Measurements from ENCODE around the gene MFAP5.

Gene MFAP5

GRCh38 chr12:8609061-8609570, 53.5 kb downstream of the MFAP5 start:
- Histone ChIP-seq H3K4me1 (ENCODE audit: control insufficient read depth in 1 of 2, insufficient read depth in 1 of 2, low read depth in 1 of 2, low read length in 1 of 2) (peaks cover 17 to 23% of the 10 kb centered on the region in 2 experiments), H3K9me3 (no peaks in the 10 kb centered on the region), H3K27me3 (no peaks in the 10 kb centered on the region), H3K27ac (peak overlapping the region; percentile 64), H3K4me3 (ENCODE audit: low read depth in 1 of 2, low read length in 1 of 2) (no peak overlapping the region), H3K36me3 (no peaks in the 10 kb centered on the region)
- TF ChIP-seq CTCF (IDR thresholded peaks at IDR 0.05) = peak; percentile 72

GRCh38 chr12:8606890-8607289, 55.7 kb downstream of the MFAP5 start:
- no peak for TF ChIP-seq CTCF (IDR thresholded peaks at IDR 0.05)
- H3K4me1 ChIP-seq (ENCODE audit: control insufficient read depth in 1 of 2, insufficient read depth in 1 of 2, low read depth in 1 of 2, low read length in 1 of 2) = peaks cover 32 to 37% of the 10 kb centered on the region in 2 experiments
- peak overlapping the region; percentile 38 for H3K27ac ChIP-seq
- H3K27me3 ChIP-seq = no peaks in the 10 kb centered on the region
- no peaks in the 10 kb centered on the region for H3K36me3 ChIP-seq
- no peaks in the 10 kb centered on the region for H3K9me3 ChIP-seq
- no peak overlapping the region for H3K4me3 ChIP-seq (ENCODE audit: low read depth in 1 of 2, low read length in 1 of 2)

DNA sequence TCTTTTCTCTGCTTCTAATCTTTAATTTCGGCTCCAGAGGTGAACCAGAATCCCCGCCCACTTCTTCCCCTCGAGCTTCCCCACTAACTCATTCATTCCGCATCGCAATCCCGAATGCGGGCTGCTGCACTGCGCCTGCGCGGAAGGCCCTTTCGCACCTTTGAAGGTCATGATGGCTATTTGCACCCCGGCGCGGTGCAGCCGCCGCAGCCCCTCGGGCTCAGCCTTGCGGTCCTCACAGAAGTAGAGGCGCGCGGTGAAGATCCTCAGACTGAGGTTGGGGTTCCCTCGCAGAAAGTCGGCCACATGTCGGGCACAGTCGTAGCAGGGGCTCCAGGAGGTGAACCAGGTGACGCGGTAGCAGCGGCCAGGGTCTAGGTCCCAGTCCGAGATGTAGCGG, 57.6 kb downstream of the MFAP5 start:
- H3K9me3 ChIP-seq = no peaks in the 10 kb centered on the region
- H3K27ac ChIP-seq = no peak overlapping the region
- no peak for TF ChIP-seq CTCF (IDR thresholded peaks at IDR 0.05)
- no peak overlapping the region for H3K4me3 ChIP-seq (ENCODE audit: low read depth in 1 of 2, low read length in 1 of 2)
- H3K36me3 ChIP-seq = no peaks in the 10 kb centered on the region
- no peaks in the 10 kb centered on the region for H3K27me3 ChIP-seq
- peaks cover 32 to 37% of the 10 kb centered on the region in 2 experiments for H3K4me1 ChIP-seq (ENCODE audit: control insufficient read depth in 1 of 2, insufficient read depth in 1 of 2, low read depth in 1 of 2, low read length in 1 of 2)

DNA sequence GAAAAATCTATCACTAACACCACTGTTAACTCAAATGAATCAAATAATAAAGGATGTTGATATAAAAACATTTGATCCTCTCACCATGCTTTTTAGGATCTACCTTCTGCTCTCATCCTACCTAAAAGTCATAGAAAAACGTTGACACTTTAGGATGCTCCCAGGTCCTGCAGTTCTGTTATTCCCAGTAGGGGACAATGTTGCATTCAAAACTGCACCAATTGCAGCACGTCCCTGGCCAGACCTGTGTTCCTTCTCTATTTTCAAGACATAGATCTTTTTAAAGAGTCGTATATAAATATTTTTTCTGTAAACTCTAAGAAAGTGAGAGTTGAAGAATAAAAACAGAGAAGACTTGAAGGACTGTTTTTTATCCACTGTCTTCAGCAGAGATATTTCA, 58.8 kb downstream of the MFAP5 start:
- Histone ChIP-seq H3K4me1 (ENCODE audit: control insufficient read depth in 1 of 2, insufficient read depth in 1 of 2, low read depth in 1 of 2, low read length in 1 of 2) (peaks cover 24 to 29% of the 10 kb centered on the region in 2 experiments), H3K36me3 (no peaks in the 10 kb centered on the region), H3K4me3 (ENCODE audit: low read depth in 1 of 2, low read length in 1 of 2) (no peak overlapping the region), H3K27ac (peak overlapping the region; percentile 45), H3K9me3 (no peaks in the 10 kb centered on the region), H3K27me3 (no peaks in the 10 kb centered on the region)
- no peak for TF ChIP-seq CTCF (IDR thresholded peaks at IDR 0.05)

- Histone ChIP-seq H3K36me3 (no peaks in the 10 kb centered on the region), H3K9me3 (no peaks in the 10 kb centered on the region), H3K4me1 (ENCODE audit: control insufficient read depth in 1 of 2, insufficient read depth in 1 of 2, low read depth in 1 of 2, low read length in 1 of 2) (peaks cover 21 to 26% of the 10 kb centered on the region in 2 experiments), H3K4me3 (ENCODE audit: low read depth in 1 of 2, low read length in 1 of 2) (no peak overlapping the region), H3K27ac (peak overlapping the region; percentile 45), H3K27me3 (no peaks in the 10 kb centered on the region)
- TF ChIP-seq CTCF (IDR thresholded peaks at IDR 0.05) = no peak
Measured at GRCh38 chr12:8603286-8603685, 59.3 kb downstream of the MFAP5 start.

GRCh38 chr12:8596561-8596960, 66.1 kb downstream of the MFAP5 start:
- TF ChIP-seq CTCF (IDR thresholded peaks at IDR 0.05) = no peak
- Histone ChIP-seq H3K4me1 (ENCODE audit: control insufficient read depth in 1 of 2, insufficient read depth in 1 of 2, low read depth in 1 of 2, low read length in 1 of 2) (peaks cover 0 to 1% of the 10 kb centered on the region in 2 experiments), H3K9me3 (no peaks in the 10 kb centered on the region), H3K36me3 (no peaks in the 10 kb centered on the region), H3K27ac (no peak overlapping the region), H3K27me3 (no peaks in the 10 kb centered on the region), H3K4me3 (ENCODE audit: low read depth in 1 of 2, low read length in 1 of 2) (no peak overlapping the region)

All from neutrophil (primary cell).